Measurements from ENCODE around the gene AGRN.
"Not testable (repeated sequence)": the region's sequence is repeated elsewhere in the genome, so short reads cannot be mapped to it uniquely, and the experiment has no call there.

Gene AGRN

GRCh38 chr1:981955-982558 is 37.9 kb upstream of the AGRN start, which contains the start of gene PERM1:
Gene PERM1, minus strand, starts transcription at chr1:982093. Its CDS starts 1,064 bp downstream, at chr1:981029.
- DNase-seq (ENCODE audit: low spot score), result no peak

GRCh38 chr1:982765-983436 is 37.0 kb upstream of the AGRN start:
- DNase-seq (ENCODE audit: low spot score), result no peak

- DNase-seq (ENCODE audit: low spot score), result peak; percentile 78
These were observed 36.0 kb upstream of the AGRN start for GRCh38 chr1:983798-984475.

GRCh38 chr1:984476-984814 is 35.5 kb upstream of the AGRN start:
- DNase-seq (ENCODE audit: low spot score), result no peak

GRCh38 chr1:985126-985525 is 34.8 kb upstream of the AGRN start:
- no peak for DNase-seq (ENCODE audit: low spot score)

GRCh38 chr1:988061-988460 is 31.9 kb upstream of the AGRN start:
- not testable (repeated sequence) for DNase-seq (ENCODE audit: low spot score)

- DNase-seq (ENCODE audit: low spot score), result not testable (repeated sequence)
These were observed 28.6 kb upstream of the AGRN start for GRCh38 chr1:991275-991674.

- DNase-seq (ENCODE audit: low spot score), result no peak
These were observed 28.0 kb upstream of the AGRN start for GRCh38 chr1:991895-992294.

GRCh38 chr1:992362-992761 is 27.6 kb upstream of the AGRN start:
- no peak for DNase-seq (ENCODE audit: low spot score)

- DNase-seq (ENCODE audit: low spot score), result no peak
These were observed 26.4 kb upstream of the AGRN start for GRCh38 chr1:993379-993995.

- not testable (repeated sequence) for DNase-seq (ENCODE audit: low spot score)
These were observed 25.4 kb upstream of the AGRN start for GRCh38 chr1:994546-994945.

- DNase-seq (ENCODE audit: low spot score), result no peak
These were observed 24.0 kb upstream of the AGRN start for GRCh38 chr1:995665-996633.

GRCh38 chr1:996851-997712 is 22.8 kb upstream of the AGRN start:
- DNase-seq (ENCODE audit: low spot score), result no peak

- DNase-seq (ENCODE audit: low spot score), result no peak
These were observed 22.3 kb upstream of the AGRN start for GRCh38 chr1:997713-997992.

GRCh38 chr1:997993-998744 is 21.8 kb upstream of the AGRN start:
- no peak for DNase-seq (ENCODE audit: low spot score)

GRCh38 chr1:998745-998994 is 21.2 kb upstream of the AGRN start:
- no peak for DNase-seq (ENCODE audit: low spot score)

GRCh38 chr1:998995-999724 is 20.8 kb upstream of the AGRN start:
- peak; percentile 52 for DNase-seq (ENCODE audit: low spot score)

GRCh38 chr1:999725-1000356 is 20.1 kb upstream of the AGRN start, which contains the start of gene HES4:
Gene HES4, minus strand, starts transcription at chr1:1000097. Its CDS starts 124 bp downstream, at chr1:999973.
- DNase-seq (ENCODE audit: low spot score), result peak; percentile 96

GRCh38 chr1:1000357-1001056 is 19.4 kb upstream of the AGRN start:
- peak; percentile 97 for DNase-seq (ENCODE audit: low spot score)

Data from hepatic stellate cell (primary cell).